OCI-LY1 (cell line): ENCODE measurements around the gene KLF15.

Source experiments
- H2AFZ ChIP-seq: fragments of 200-600 bp; sonication (generic), shearing (Covaris generic); 2 replicates; pipeline ENCODE4 v1.6.0; 2014; ENCODE audit warnings: antibody characterized with exemption, mild to moderate bottlenecking, low read length
- H3F3A ChIP-seq: fragments of 200-600 bp; sonication (generic), shearing (Covaris generic); 2 replicates; pipeline ENCODE4 v1.6.0; 2014; ENCODE audit warnings: mild to moderate bottlenecking, antibody characterized with exemption, low read length, moderate library complexity; ENCODE audit not compliant: insufficient read depth
- H3K27ac ChIP-seq: fragments of 200-600 bp; sonication (generic); 2 replicates; pipeline ENCODE4 v1.5.1; 2014; ENCODE audit warnings: low read length, mixed run types, mild to moderate bottlenecking, low read depth; ENCODE audit not compliant: poor library complexity, severe bottlenecking
- H3K27me3 ChIP-seq: fragments of 200-600 bp; sonication (generic); 2 replicates; pipeline ENCODE4 v1.6.0; 2014; ENCODE audit warnings: antibody characterized with exemption, mild to moderate bottlenecking, low read length, moderate library complexity; ENCODE audit not compliant: insufficient read depth
- H3K36me3 ChIP-seq: fragments of 200-600 bp; sonication (generic); 2 replicates; pipeline ENCODE4 v1.6.1; 2014; ENCODE audit warnings: mild to moderate bottlenecking, antibody characterized with exemption, low read length, moderate library complexity, mixed read lengths; ENCODE audit not compliant: insufficient read depth
- H3K4me1 ChIP-seq: fragments of 200-600 bp; sonication (generic); 2 replicates; pipeline ENCODE4 v1.5.1; 2014; ENCODE audit warnings: mild to moderate bottlenecking, low read length, moderate library complexity; ENCODE audit not compliant: insufficient read depth, severe bottlenecking
- H3K4me2 ChIP-seq: fragments of 200-600 bp; sonication (generic), shearing (Covaris generic); 2 replicates; pipeline ENCODE4 v1.6.1; 2014; ENCODE audit warnings: low read length
- H3K4me3 ChIP-seq: fragments of 200-600 bp; sonication (generic); 2 replicates; pipeline ENCODE4 v1.5.1; 2014; ENCODE audit warnings: low read length, low read depth, mild to moderate bottlenecking, mixed read lengths; ENCODE audit not compliant: poor library complexity, severe bottlenecking
- H3K79me2 ChIP-seq: fragments of 200-600 bp; shearing (Covaris generic); 2 replicates; pipeline ENCODE4 v1.6.1; 2016; ENCODE audit warnings: mixed run types, low read length, mixed read lengths; ENCODE audit not compliant: insufficient read depth
- H3K9ac ChIP-seq: fragments of 200-600 bp; sonication (generic), shearing (Covaris generic); 2 replicates; pipeline ENCODE4 v1.6.1; 2014; ENCODE audit warnings: mild to moderate bottlenecking, low read length, mixed read lengths
- H3K9me2 ChIP-seq: fragments of 200-600 bp; sonication (generic), shearing (Covaris generic); 2 replicates; pipeline ENCODE4 v1.6.1; 2014; ENCODE audit warnings: low read depth, mild to moderate bottlenecking, low read length, mixed read lengths
- H3K9me3 ChIP-seq: fragments of 200-600 bp; shearing (Covaris generic); 2 replicates; pipeline ENCODE4 v1.6.1; 2014; ENCODE audit warnings: low read length, mixed read lengths
- H4K20me1 ChIP-seq: fragments of 200-600 bp; sonication (generic), shearing (Covaris generic); 2 replicates; pipeline ENCODE4 v1.6.0; 2016; ENCODE audit warnings: mild to moderate bottlenecking, low read length; ENCODE audit not compliant: insufficient read depth
- CTCF ChIP-seq: fragments of 200-600 bp; sonication (generic), shearing (Covaris generic); IDR thresholded peaks from 2 replicates; pipeline ENCODE4 v1.5.1; 2017; ENCODE audit warnings: mild to moderate bottlenecking, antibody characterized with exemption, low read length, moderate library complexity, mixed read lengths
- EZH2 ChIP-seq: fragments of 200-600 bp; sonication (generic), shearing (Covaris generic); IDR thresholded peaks from 2 replicates; pipeline ENCODE4 v1.8.0; 2017; ENCODE audit warnings: borderline replicate concordance, mixed run types, mild to moderate bottlenecking, antibody characterized with exemption, low read length, moderate library complexity, mixed read lengths

Gene KLF15

GRCh38 chr3:126357295-126358037 lies at the start of gene KLF15:
KLF15 (minus strand) TSS chr3:126357408; CDS start chr3:126352922, 4,486 bp downstream.
- H3K4me2 ChIP-seq: peak within 1 kb of the TSS; percentile 85
- H3F3A ChIP-seq: no peaks in the 10 kb centered on the region
- TF ChIP-seq CTCF (no peak), EZH2 (no peak)
- no peak within 1 kb of the TSS for H2AFZ ChIP-seq
- H3K4me1 ChIP-seq: peaks cover 12% of the 10 kb centered on the region
- H3K9ac ChIP-seq: peak within 1 kb of the TSS; percentile 42
- no peaks in the 10 kb centered on the region for H3K9me2 ChIP-seq
- peak within 1 kb of the TSS; percentile 58 for H3K4me3 ChIP-seq
- no peaks in the 10 kb centered on the region for H3K9me3 ChIP-seq
- H3K27ac ChIP-seq: no peak within 1 kb of the TSS
- no peaks in the 10 kb centered on the region for H3K79me2 ChIP-seq
- H3K36me3 ChIP-seq: no peaks in the 10 kb centered on the region
- H3K27me3 ChIP-seq: no peaks in the 10 kb centered on the region
- H4K20me1 ChIP-seq: no peaks in the 10 kb centered on the region

GRCh38 chr3:126406389-126407296 lies 49.4 kb upstream of the KLF15 start:
- Histone ChIP-seq H3K4me3 (no peak overlapping the region), H3K79me2 (no peaks in the 10 kb centered on the region), H3K9ac (no peak overlapping the region), H3K27me3 (no peaks in the 10 kb centered on the region), H3F3A (no peaks in the 10 kb centered on the region), H2AFZ (no peak overlapping the region), H3K4me1 (no peaks in the 10 kb centered on the region), H3K9me3 (no peaks in the 10 kb centered on the region), H3K9me2 (no peaks in the 10 kb centered on the region), H3K4me2 (no peak overlapping the region), H3K36me3 (no peaks in the 10 kb centered on the region), H4K20me1 (no peaks in the 10 kb centered on the region), H3K27ac (no peak overlapping the region)
- TF ChIP-seq CTCF: no peak
- TF ChIP-seq EZH2: no peak

GRCh38 chr3:126402666-126403302 lies 45.6 kb upstream of the KLF15 start:
- Histone ChIP-seq H2AFZ (no peak overlapping the region), H3K27me3 (no peaks in the 10 kb centered on the region), H3K79me2 (no peaks in the 10 kb centered on the region), H3F3A (no peaks in the 10 kb centered on the region), H3K9me3 (no peaks in the 10 kb centered on the region), H3K9me2 (no peaks in the 10 kb centered on the region), H3K4me1 (no peaks in the 10 kb centered on the region), H3K9ac (no peak overlapping the region), H4K20me1 (no peaks in the 10 kb centered on the region), H3K36me3 (no peaks in the 10 kb centered on the region), H3K4me2 (no peak overlapping the region), H3K4me3 (no peak overlapping the region), H3K27ac (no peak overlapping the region)
- no peak for TF ChIP-seq EZH2
- no peak for TF ChIP-seq CTCF
